ENCODE results near the gene CD22. TPM values are rescaled to one million over a fixed set of nuclear protein-coding genes. Genes with fewer than 3 reads are reported as not detected.

CD22 gene
- total and polyA plus RNA-seq, 9 donors = 54.2 to 264 (median 113) TPM

GRCh38 chr19:35346193-35347052, 17.4 kb downstream of the CD22 start:
- WGBS, 3 donors = 80 to 82% (median 81%) methylated on average over 28 of the region's 28 CpGs
- TF ChIP-seq POLR2A (IDR thresholded peaks at IDR 0.05) (no peak), CTCF (IDR thresholded peaks at IDR 0.05) (no peak), EP300 (IDR thresholded peaks at IDR 0.05) (no peak)
- DNase-seq = peak in 4 of 5 donors; percentile 18 to 41 (median 29)
- H3K36me3 ChIP-seq = no peaks in the 10 kb centered on the region
- intact Hi-C loops (cut with DNase I) = loop anchor here in 3 of 4 donors (5.0 to 10.0 kb wide), 3 partner anchors 72 to 148 kb away; partner anchors contain the start of gene KRTDAP (in 1 of the 3)
- H3K27me3 ChIP-seq = no peaks in the 10 kb centered on the region
- no peak overlapping the region for H3K27ac ChIP-seq
- H3K4me3 ChIP-seq = no peak overlapping the region
- no peaks in the 10 kb centered on the region for H3K9me3 ChIP-seq
- H3K4me1 ChIP-seq (ENCODE audit: insufficient read depth) = peaks cover 3% of the 10 kb centered on the region

DNA sequence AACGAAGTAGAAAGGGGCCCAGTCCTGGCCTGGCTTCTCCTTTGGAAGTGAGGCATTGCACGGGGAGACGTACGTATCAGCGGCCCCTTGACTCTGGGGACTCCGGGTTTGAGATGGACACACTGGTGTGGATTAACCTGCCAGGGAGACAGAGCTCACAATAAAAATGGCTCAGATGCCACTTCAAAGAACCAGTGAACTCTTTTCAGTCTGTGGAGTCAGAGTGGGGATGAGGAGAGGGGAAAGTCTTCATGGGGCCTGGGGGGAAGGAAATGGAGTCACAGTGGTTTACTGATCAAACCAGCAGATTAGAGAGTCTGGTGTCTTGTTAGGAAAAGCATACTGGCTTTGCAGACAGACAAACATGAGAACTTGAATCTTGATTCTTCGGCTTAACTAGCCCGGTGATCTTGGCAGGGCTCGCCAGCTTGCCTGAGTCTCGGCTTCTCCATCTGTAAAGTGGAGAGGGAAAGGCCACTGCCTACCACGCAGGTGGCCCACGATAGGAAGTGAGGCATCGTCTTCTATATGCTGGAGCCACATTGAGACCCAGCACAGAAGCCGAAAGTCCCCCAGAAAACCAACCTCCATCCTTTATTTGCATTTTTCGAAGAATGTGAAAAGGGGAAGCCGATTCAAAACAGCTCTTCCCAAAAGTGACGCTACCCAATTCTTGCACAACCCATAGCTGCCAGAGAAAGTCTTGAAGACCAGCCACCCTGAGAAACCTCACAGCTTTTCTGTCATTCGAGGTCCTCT, 18.4 kb downstream of the CD22 start, which contains the start of gene FFAR1:
FFAR1 (plus strand) TSS at position 732 of the 759 bp plus-strand sequence. CDS start 3,650 bp downstream, outside the sequence.
- no peaks in the 10 kb centered on the region for H3K9me3 ChIP-seq
- intact Hi-C loops (cut with DNase I) = loop anchor here in 3 of 4 donors (5.0 to 10.0 kb wide), 3 partner anchors 73 to 147 kb away; partner anchors contain the start of gene KRTDAP (in 1 of the 3)
- H3K4me1 ChIP-seq (ENCODE audit: insufficient read depth) = peaks cover 3% of the 10 kb centered on the region
- TF ChIP-seq CTCF (IDR thresholded peaks at IDR 0.05) = no peak
- no peak for TF ChIP-seq EP300 (IDR thresholded peaks at IDR 0.05)
- TF ChIP-seq POLR2A (IDR thresholded peaks at IDR 0.05) = no peak
- no peaks in the 10 kb centered on the region for H3K27me3 ChIP-seq
- peak in 4 of 5 donors; percentile 12 to 30 (median 19) for DNase-seq
- no peaks in the 10 kb centered on the region for H3K36me3 ChIP-seq
- WGBS, 3 donors = 77 to 81% (median 79%) methylated on average over 18 of the region's 18 CpGs
- H3K4me3 ChIP-seq = no peak within 1 kb of the TSS
- H3K27ac ChIP-seq = peak within 1 kb of the TSS in 1 of 2 donors; percentile 72

GRCh38 chr19:35347930-35348298, 18.9 kb downstream of the CD22 start:
- DNase-seq = peak in 1 of 5 donors; percentile 7
- Histone ChIP-seq H3K27me3 (no peaks in the 10 kb centered on the region), H3K4me3 (no peak overlapping the region), H3K4me1 (ENCODE audit: insufficient read depth) (peaks cover 3% of the 10 kb centered on the region), H3K27ac (no peak overlapping the region), H3K36me3 (no peaks in the 10 kb centered on the region), H3K9me3 (no peaks in the 10 kb centered on the region)
- TF ChIP-seq CTCF (IDR thresholded peaks at IDR 0.05) (no peak), POLR2A (IDR thresholded peaks at IDR 0.05) (no peak), EP300 (IDR thresholded peaks at IDR 0.05) (no peak)
- WGBS, 3 donors = 82% methylated on average over 7 of the region's 7 CpGs
- intact Hi-C loops (cut with DNase I) = loop anchor here in 3 of 4 donors (5.0 to 10.0 kb wide), 3 partner anchors 73 to 147 kb away; partner anchors contain the start of gene KRTDAP (in 1 of the 3)

All from ovary (tissue), 9 donors.